HL-60 (cell line): ENCODE results near the gene ST6GALNAC3.

Experiments used
- CTCF ChIP-seq: IDR thresholded peaks from one replicate; pipeline ENCODE4 v1.5.1; 2011; ENCODE audit warnings: low read length, control low read depth, inconsistent platforms; ENCODE audit not compliant: insufficient read depth
- GABPA ChIP-seq: IDR thresholded peaks from 2 replicates; pipeline ENCODE4 v1.6.1; 2012; ENCODE audit warnings: low read depth
- POLR2AphosphoS5 ChIP-seq: IDR thresholded peaks from 2 replicates; pipeline ENCODE4 v1.6.1; 2012; ENCODE audit warnings: low read depth
- REST ChIP-seq: IDR thresholded peaks from 2 replicates; pipeline ENCODE4 v1.6.1; 2012; ENCODE audit warnings: low read depth; ENCODE audit not compliant: insufficient replicate concordance
- SPI1 ChIP-seq: IDR thresholded peaks from 2 replicates; pipeline ENCODE4 v1.6.1; 2012; ENCODE audit warnings: low read depth, mild to moderate bottlenecking, borderline replicate concordance

- TF ChIP-seq POLR2AphosphoS5 = no peak
- no peak for TF ChIP-seq CTCF
- TF ChIP-seq REST = no peak
- no peak for TF ChIP-seq GABPA
- TF ChIP-seq SPI1 = no peak
These were observed 497.7 kb downstream of the ST6GALNAC3 start for GRCh38 chr1:76572229-76572628.
